Gastroesophageal sphincter (tissue), 4 donors: ENCODE results near the gene IL1B. TPM values are rescaled to one million over a fixed set of nuclear protein-coding genes. Genes with fewer than 3 reads are reported as not detected.

Experiments used
- ATAC-seq: fragments of 150-250 bp; one replicate; pipeline ENCODE4 v1.9.1; 2016; ENCODE audit warnings: mild to moderate bottlenecking, moderate library complexity
- H3K27ac ChIP-seq, 4 donors: fragments of 200-600 bp; sonication (generic) in 3 of 4; 1 replicate in 3 of 4; 2 replicates in 1 of 4; pipeline ENCODE4 v1.5.1; 2016 to 2019
- H3K27me3 ChIP-seq: fragments of 200-600 bp; sonication (generic); one replicate; pipeline ENCODE4 v1.5.1; 2019
- H3K36me3 ChIP-seq, 2 donors: fragments of 200-600 bp; sonication (generic); one replicate each; pipeline ENCODE4 v1.5.1; 2019; ENCODE audit warnings: control low read depth in 1 of 2
- H3K4me1 ChIP-seq, 3 donors: fragments of 200-600 bp; sonication (generic); 1 replicate in 2 of 3; 2 replicates in 1 of 3; pipeline ENCODE4 v1.5.1; 2016 to 2019; ENCODE audit warnings: control low read depth in 2 of 3
- H3K4me3 ChIP-seq, 2 donors: fragments of 200-600 bp; sonication (generic); one replicate each; pipeline ENCODE4 v1.5.1; 2019; ENCODE audit warnings: mild to moderate bottlenecking in 1 of 2, moderate library complexity in 1 of 2
- H3K9me3 ChIP-seq, 3 donors: fragments of 200-600 bp; sonication (generic); one replicate each; pipeline ENCODE4 v1.5.1; 2017 to 2019; ENCODE audit warnings: control low read depth in 2 of 3
- EP300 ChIP-seq: sonication (generic); formaldehyde crosslinking; IDR thresholded peaks from one replicate; pipeline ENCODE4 v1.6.1; 2017; ENCODE audit warnings: antibody characterized with exemption, mild to moderate bottlenecking
- POLR2A ChIP-seq, 2 donors: fragments of 450-650 bp; IDR thresholded peaks; one replicate each; pipeline ENCODE4 v1.6.1; 2017; ENCODE audit warnings: antibody characterized with exemption in 2 of 2, mild to moderate bottlenecking in 2 of 2, moderate library complexity in 1 of 2
- POLR2AphosphoS5 ChIP-seq: sonication (generic); formaldehyde crosslinking; IDR thresholded peaks from one replicate; pipeline ENCODE4 v1.6.1; 2017; ENCODE audit warnings: antibody characterized with exemption
- WGBS, 2 donors: methylation state at CpG; one replicate each; pipeline ENCODE4 v1.1.5; 2018; ENCODE audit warnings: low coverage in 1 of 2; 5-methylcytosine and 5-hydroxymethylcytosine counted together
- total RNA-seq, 4 donors: library from RNA; depleted of rRNA; stranded (reverse); fragments of >200 nt; gene quantifications; one replicate each; pipeline ENCODE4 v1.1.0, GENCODE V29; 2016
- TF ChIP-seq, protein P1 (sequence below), 4 experiments: fragments of 200-600 bp in 2 of 4; fragments of 450-650 bp in 2 of 4; sonication (generic) in 1 of 4; IDR thresholded peaks; one replicate each; pipeline ENCODE4 v1.5.1; 2017 to 2019; ENCODE audit warnings: antibody characterized with exemption in 4 of 4, mild to moderate bottlenecking in 2 of 4, moderate library complexity in 2 of 4

Gene IL1B
- total RNA-seq, 4 donors from 2014 or later, result 2.7 to 3.2 TPM; not detected in 2

DNA sequence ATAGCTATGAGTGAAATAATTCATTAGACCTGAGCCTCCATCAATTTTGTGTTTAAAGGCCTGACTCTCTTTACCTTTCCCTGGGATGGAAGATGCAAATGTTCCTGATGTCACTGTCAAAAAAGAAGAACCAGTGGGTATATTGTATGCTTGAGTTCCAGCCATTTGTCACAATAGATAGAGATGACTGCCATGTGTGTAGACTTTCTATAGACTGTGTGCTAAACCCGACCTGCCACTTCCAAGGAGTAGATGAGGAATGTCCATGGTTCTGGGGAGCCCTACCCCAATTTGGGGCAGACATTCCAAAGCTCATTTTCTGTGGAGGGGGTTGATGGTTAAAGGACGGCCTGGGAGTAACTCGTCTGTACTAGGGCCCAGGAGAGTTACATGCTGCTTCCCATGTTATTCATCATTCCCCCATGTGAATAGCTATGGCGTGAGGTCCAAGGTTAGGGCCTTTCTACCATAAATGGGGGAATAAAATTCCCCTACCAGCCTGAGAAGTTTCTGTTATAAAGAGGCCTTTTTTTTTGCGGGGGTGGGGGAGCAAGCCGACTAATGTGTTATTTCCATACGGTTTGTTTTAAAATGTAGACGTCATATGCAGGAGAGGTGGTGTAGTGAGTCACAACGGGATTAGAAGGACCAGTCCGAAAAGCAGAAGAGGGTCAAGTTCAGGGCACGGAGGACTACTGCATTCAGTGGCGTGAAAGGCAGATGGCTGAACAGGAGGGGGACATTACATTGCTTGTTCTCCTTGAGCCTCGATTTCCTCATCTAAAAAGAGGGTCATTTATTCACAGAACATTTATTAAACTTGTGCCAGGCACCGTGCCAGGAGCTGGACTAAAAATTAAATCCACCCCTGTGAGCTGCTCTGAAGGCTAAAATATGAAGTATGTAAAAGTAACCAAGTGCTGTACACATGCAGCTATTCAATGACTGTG is 24.0 kb downstream of the IL1B start:
- no peak overlapping the region for H3K27ac ChIP-seq
- H3K9me3 ChIP-seq, result peaks cover 0 to 2% (median 0%) of the 10 kb centered on the region in 3 donors
- H3K27me3 ChIP-seq, result no peaks in the 10 kb centered on the region
- ATAC-seq, result no peak
- H3K4me3 ChIP-seq, result no peak overlapping the region
- peaks cover 0 to 22% (median 7%) of the 10 kb centered on the region in 3 donors for H3K4me1 ChIP-seq
- 24 to 43% methylated on average over 10 to 14 of the region's 14 CpGs for WGBS, 2 donors
- H3K36me3 ChIP-seq, result no peaks in the 10 kb centered on the region
- TF ChIP-seq, protein P1, sequence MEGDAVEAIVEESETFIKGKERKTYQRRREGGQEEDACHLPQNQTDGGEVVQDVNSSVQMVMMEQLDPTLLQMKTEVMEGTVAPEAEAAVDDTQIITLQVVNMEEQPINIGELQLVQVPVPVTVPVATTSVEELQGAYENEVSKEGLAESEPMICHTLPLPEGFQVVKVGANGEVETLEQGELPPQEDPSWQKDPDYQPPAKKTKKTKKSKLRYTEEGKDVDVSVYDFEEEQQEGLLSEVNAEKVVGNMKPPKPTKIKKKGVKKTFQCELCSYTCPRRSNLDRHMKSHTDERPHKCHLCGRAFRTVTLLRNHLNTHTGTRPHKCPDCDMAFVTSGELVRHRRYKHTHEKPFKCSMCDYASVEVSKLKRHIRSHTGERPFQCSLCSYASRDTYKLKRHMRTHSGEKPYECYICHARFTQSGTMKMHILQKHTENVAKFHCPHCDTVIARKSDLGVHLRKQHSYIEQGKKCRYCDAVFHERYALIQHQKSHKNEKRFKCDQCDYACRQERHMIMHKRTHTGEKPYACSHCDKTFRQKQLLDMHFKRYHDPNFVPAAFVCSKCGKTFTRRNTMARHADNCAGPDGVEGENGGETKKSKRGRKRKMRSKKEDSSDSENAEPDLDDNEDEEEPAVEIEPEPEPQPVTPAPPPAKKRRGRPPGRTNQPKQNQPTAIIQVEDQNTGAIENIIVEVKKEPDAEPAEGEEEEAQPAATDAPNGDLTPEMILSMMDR (IDR thresholded peaks at IDR 0.05), result no peak
- TF ChIP-seq POLR2AphosphoS5 (no peak), EP300 (no peak), POLR2A (IDR thresholded peaks at IDR 0.05) (no peak)

DNA sequence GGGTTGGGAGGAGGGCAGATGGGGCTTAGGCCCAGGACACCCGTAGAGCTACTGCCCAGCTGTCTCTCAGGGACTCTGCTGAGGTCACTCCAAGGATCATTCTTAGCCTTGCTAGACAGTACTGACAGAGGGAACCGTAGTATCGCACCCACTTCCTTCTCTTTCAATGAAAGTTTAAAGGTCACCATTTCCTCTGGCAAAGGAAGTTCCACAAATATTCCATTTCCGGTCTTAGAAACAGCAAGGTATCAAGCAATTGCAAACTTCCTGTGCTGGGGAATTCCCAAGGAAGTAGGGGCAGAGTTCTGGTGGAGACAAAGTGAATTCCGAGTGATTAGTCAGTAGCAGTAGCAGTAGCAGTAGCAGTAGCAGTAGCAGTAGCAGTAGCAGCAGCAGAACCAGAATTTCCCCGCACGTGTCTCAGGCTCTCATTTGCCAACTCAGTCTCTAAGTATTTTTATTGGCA is 24.7 kb downstream of the IL1B start:
- Histone ChIP-seq H3K4me3 (no peak overlapping the region), H3K36me3 (no peaks in the 10 kb centered on the region), H3K4me1 (peaks cover 0 to 22% (median 7%) of the 10 kb centered on the region in 3 donors), H3K9me3 (peaks cover 0 to 7% (median 0%) of the 10 kb centered on the region in 3 donors), H3K27me3 (no peaks in the 10 kb centered on the region), H3K27ac (no peak overlapping the region)
- 39 to 44% methylated on average over 6 to 7 of the region's 7 CpGs for WGBS, 2 donors
- ATAC-seq, result peak; percentile 65
- TF ChIP-seq POLR2AphosphoS5, result peak; percentile 54
- no peak for TF ChIP-seq POLR2A (IDR thresholded peaks at IDR 0.05)

DNA sequence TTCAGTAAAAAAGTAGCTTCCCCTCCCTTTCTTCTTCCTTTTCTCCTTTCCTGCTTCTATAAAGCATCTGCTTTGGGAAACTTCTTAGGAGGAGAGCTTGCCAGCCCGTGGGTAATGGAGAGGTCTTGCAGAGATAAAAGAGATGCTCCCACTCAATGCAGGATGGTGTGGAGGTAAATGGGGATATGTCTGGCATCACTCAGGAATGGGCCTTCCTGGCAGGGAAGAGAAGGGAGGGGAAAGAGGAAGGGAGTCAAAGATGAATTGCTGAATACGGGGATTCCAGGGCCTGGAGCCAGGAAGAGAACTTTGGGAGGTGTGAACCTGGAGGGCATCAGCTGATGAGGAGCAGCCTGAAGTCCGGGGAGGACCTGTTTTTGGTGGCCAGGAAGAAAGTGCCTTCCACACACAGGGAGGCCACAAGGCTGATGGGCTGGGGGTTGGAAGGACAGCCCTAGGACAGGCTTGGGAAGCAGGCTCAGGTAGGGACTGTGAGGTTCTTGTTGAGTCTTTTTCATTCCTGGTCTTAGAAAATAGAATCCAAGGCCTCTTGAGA is 25.2 kb downstream of the IL1B start:
- H3K27me3 ChIP-seq, result no peaks in the 10 kb centered on the region
- ATAC-seq, result peak; percentile 19
- no peak for TF ChIP-seq EP300
- TF ChIP-seq POLR2A (IDR thresholded peaks at IDR 0.05), result no peak
- TF ChIP-seq, protein P1 (IDR thresholded peaks at IDR 0.05), result no peak
- TF ChIP-seq POLR2AphosphoS5, result no peak
- no peak overlapping the region for H3K4me3 ChIP-seq
- H3K4me1 ChIP-seq, result peaks cover 0 to 22% (median 7%) of the 10 kb centered on the region in 3 donors
- WGBS, 2 donors, result 74 to 83% methylated on average over 2 to 3 of the region's 3 CpGs
- H3K27ac ChIP-seq, result no peak overlapping the region
- H3K9me3 ChIP-seq, result peaks cover 0 to 7% (median 0%) of the 10 kb centered on the region in 3 donors
- no peaks in the 10 kb centered on the region for H3K36me3 ChIP-seq

DNA sequence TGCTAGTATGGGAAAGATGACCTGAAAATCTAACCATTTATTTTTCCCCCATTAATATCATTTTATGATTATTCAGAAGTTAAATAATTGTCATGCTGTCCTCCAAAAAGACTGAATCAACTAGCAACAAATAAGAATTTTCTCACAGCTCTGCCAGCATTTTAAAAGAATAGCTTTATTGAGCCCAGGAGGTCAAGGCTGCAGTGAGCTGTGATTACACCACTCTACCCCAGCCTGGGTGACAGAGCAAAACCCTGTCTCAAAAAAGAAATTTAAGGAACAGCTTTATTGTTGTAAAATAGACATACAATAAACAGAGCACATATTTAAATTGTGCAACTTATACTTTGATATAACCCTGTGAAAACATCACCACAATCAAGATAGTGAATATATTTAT is 27.5 kb downstream of the IL1B start:
- no peaks in the 10 kb centered on the region for H3K27me3 ChIP-seq
- no peaks in the 10 kb centered on the region for H3K36me3 ChIP-seq
- no peak overlapping the region for H3K4me3 ChIP-seq
- peaks cover 0 to 7% (median 0%) of the 10 kb centered on the region in 3 donors for H3K9me3 ChIP-seq
- TF ChIP-seq, protein P1 (IDR thresholded peaks at IDR 0.05), result no peak
- no peak for TF ChIP-seq POLR2AphosphoS5
- TF ChIP-seq EP300, result no peak
- TF ChIP-seq POLR2A (IDR thresholded peaks at IDR 0.05), result no peak
- ATAC-seq, result no peak
- no peak overlapping the region for H3K27ac ChIP-seq
- H3K4me1 ChIP-seq, result peaks cover 0 to 22% (median 7%) of the 10 kb centered on the region in 3 donors

DNA sequence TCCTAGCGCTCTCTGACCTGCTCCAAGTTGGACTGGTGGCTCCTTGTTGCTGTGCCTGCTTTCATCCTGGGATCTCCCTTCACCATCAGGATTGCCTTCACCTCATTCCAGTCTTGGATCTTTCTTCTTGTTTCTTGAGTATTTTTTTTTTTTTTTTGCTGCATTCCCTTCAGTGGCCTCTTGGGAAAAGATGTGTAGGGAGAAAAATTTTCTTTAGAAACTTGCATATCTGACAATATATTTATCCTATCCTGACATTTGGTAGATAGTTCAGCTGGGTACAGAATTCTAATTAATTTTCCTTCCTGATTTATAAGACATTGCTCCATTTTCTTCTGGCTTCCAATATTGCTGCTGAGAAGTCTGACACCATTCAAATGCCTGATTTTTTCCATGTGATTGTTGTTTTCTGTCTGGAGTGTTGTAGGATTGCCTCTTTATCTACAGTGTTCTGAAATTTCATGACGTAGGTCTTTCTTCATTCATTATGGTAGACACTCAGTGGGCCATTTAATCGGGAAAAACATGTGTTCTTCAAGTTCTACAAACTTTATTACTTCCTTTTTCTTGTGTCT is 29.3 kb downstream of the IL1B start:
- no peak overlapping the region for H3K4me3 ChIP-seq
- H3K27ac ChIP-seq, result no peak overlapping the region
- no peaks in the 10 kb centered on the region for H3K27me3 ChIP-seq
- no peaks in the 10 kb centered on the region for H3K36me3 ChIP-seq
- WGBS, 2 donors, result 84 to 100% methylated on average over 1 to 3 of the region's 3 CpGs
- peaks cover 0 to 7% (median 0%) of the 10 kb centered on the region in 3 donors for H3K9me3 ChIP-seq
- peaks cover 0 to 8% (median 0%) of the 10 kb centered on the region in 3 donors for H3K4me1 ChIP-seq
- TF ChIP-seq, protein P1 (IDR thresholded peaks at IDR 0.05), result no peak
- no peak for TF ChIP-seq POLR2A (IDR thresholded peaks at IDR 0.05)
- TF ChIP-seq EP300, result no peak
- no peak for TF ChIP-seq POLR2AphosphoS5
- ATAC-seq, result no peak
